ENCODE measurements around the gene HAAO. TPM values are rescaled to one million over a fixed set of nuclear protein-coding genes. Genes with fewer than 3 reads are reported as not detected.

Gene HAAO
- total and polyA plus RNA-seq, 2 donors (not counting 1 experiment from before 2014, with no cell fraction given): 6.4 to 17.6 TPM

GRCh38 chr2:42787424-42787787, 5.0 kb downstream of the HAAO start:
- no peak for ATAC-seq (ENCODE audit: low read depth)
- no peak for DNase-seq
- no peak overlapping the region for H3K9ac ChIP-seq (ENCODE audit: low read length)
- no peak overlapping the region for H2AFZ ChIP-seq (ENCODE audit: insufficient read depth, low read depth, low read length, poor library complexity, severe bottlenecking)
- no peaks in the 10 kb centered on the region for H3K36me3 ChIP-seq (replicated peaks in 1 of 2; ENCODE audit: control extremely low read depth in 1 of 2, control insufficient read depth in 1 of 2, extremely low read depth in 1 of 2, insufficient read depth in 2 of 2, low read length in 1 of 2)
- peaks cover 29% of the 10 kb centered on the region for H3K79me2 ChIP-seq (ENCODE audit: control insufficient read depth, insufficient read depth, low read length)
- Mint-ChIP-seq H3K4me1 (peaks cover 14% of the 10 kb centered on the region), H3K9me3 (ENCODE audit: insufficient read depth) (no peaks in the 10 kb centered on the region), H3K27me3 (no peaks in the 10 kb centered on the region), H3K27ac (no peak overlapping the region), H3K4me3 (no peak overlapping the region)
- no peaks in the 10 kb centered on the region for H3K27me3 ChIP-seq (replicated peaks in 1 of 4; ENCODE audit: control extremely low read depth in 1 of 4, control insufficient read depth in 3 of 4, insufficient read depth in 4 of 4, low read length in 3 of 4)
- no peak for TF ChIP-seq CTCF (IDR thresholded peaks at IDR 0.05)
- no peak for TF ChIP-seq EZH2 (IDR thresholded peaks at IDR 0.05; ENCODE audit: borderline replicate concordance, insufficient read depth, low read depth, low read length, poor library complexity, severe bottlenecking)
- H3K4me1 ChIP-seq (ENCODE audit: control insufficient read depth in 2 of 2, insufficient read depth in 2 of 2, low read length in 2 of 2): peaks cover 6 to 11% of the 10 kb centered on the region in 2 donors
- H3K27ac ChIP-seq (ENCODE audit: low read length in 2 of 2): no peak overlapping the region
- ChIA-PET POLR2A (no interaction called here), CTCF (no interaction called here)
- no peaks in the 10 kb centered on the region for H4K20me1 ChIP-seq (ENCODE audit: control insufficient read depth, insufficient read depth, low read length, poor library complexity, severe bottlenecking)
- no peak overlapping the region for H3K4me3 ChIP-seq (ENCODE audit: control extremely low read depth in 1 of 5, extremely low read depth in 1 of 5, insufficient read depth in 1 of 5, low read depth in 2 of 5, low read length in 4 of 5)
- H3K9me3 ChIP-seq (ENCODE audit: control extremely low read depth in 1 of 3, control insufficient read depth in 2 of 3, insufficient read depth in 1 of 3, low read length in 2 of 3): no peaks in the 10 kb centered on the region
- intact Hi-C loops (cut with micrococcal nuclease): no loop called here
- 92% methylated on average over 2 of the region's 3 CpGs for WGBS (ENCODE audit: insufficient coverage)
- no peak overlapping the region for H3K4me2 ChIP-seq (replicated peaks; ENCODE audit: low read depth, low read length, poor library complexity, severe bottlenecking)

GRCh38 chr2:42786561-42787345, 5.6 kb downstream of the HAAO start:
- Histone ChIP-seq H3K27ac (ENCODE audit: low read length in 2 of 2) (no peak overlapping the region), H3K36me3 (replicated peaks in 1 of 2; ENCODE audit: control extremely low read depth in 1 of 2, control insufficient read depth in 1 of 2, extremely low read depth in 1 of 2, insufficient read depth in 2 of 2, low read length in 1 of 2) (no peaks in the 10 kb centered on the region), H3K4me2 (replicated peaks; ENCODE audit: low read depth, low read length, poor library complexity, severe bottlenecking) (no peak overlapping the region), H3K4me3 (ENCODE audit: control extremely low read depth in 1 of 5, extremely low read depth in 1 of 5, insufficient read depth in 1 of 5, low read depth in 2 of 5, low read length in 4 of 5) (no peak overlapping the region), H3K4me1 (ENCODE audit: control insufficient read depth in 2 of 2, insufficient read depth in 2 of 2, low read length in 2 of 2) (peaks cover 3 to 7% of the 10 kb centered on the region in 2 donors), H3K79me2 (ENCODE audit: control insufficient read depth, insufficient read depth, low read length) (peaks cover 25% of the 10 kb centered on the region), H3K9me3 (ENCODE audit: control extremely low read depth in 1 of 3, control insufficient read depth in 2 of 3, insufficient read depth in 1 of 3, low read length in 2 of 3) (no peaks in the 10 kb centered on the region), H3K9ac (ENCODE audit: low read length) (no peak overlapping the region), H3K27me3 (replicated peaks in 1 of 4; ENCODE audit: control extremely low read depth in 1 of 4, control insufficient read depth in 3 of 4, insufficient read depth in 4 of 4, low read length in 3 of 4) (no peaks in the 10 kb centered on the region), H4K20me1 (ENCODE audit: control insufficient read depth, insufficient read depth, low read length, poor library complexity, severe bottlenecking) (no peaks in the 10 kb centered on the region), H2AFZ (ENCODE audit: insufficient read depth, low read depth, low read length, poor library complexity, severe bottlenecking) (no peak overlapping the region)
- ATAC-seq (ENCODE audit: low read depth) (no peak), DNase-seq (no peak)
- H3K4me1 Mint-ChIP-seq: peaks cover 9% of the 10 kb centered on the region
- no peak for TF ChIP-seq CTCF (IDR thresholded peaks at IDR 0.05)
- no peak for TF ChIP-seq EZH2 (IDR thresholded peaks at IDR 0.05; ENCODE audit: borderline replicate concordance, insufficient read depth, low read depth, low read length, poor library complexity, severe bottlenecking)
- H3K27me3 Mint-ChIP-seq: no peaks in the 10 kb centered on the region
- intact Hi-C loops (cut with micrococcal nuclease): no loop called here
- no peaks in the 10 kb centered on the region for H3K9me3 Mint-ChIP-seq (ENCODE audit: insufficient read depth)
- no peak overlapping the region for H3K27ac Mint-ChIP-seq
- POLR2A ChIA-PET: interaction anchor here (0.5 kb wide), 1 partner anchor 25 kb away, joined by 5 read pairs; no protein-coding TSS in a partner anchor
- no peak overlapping the region for H3K4me3 Mint-ChIP-seq
- 88% methylated on average over 12 of the region's 15 CpGs for WGBS (ENCODE audit: insufficient coverage)
- CTCF ChIA-PET: interaction anchor here (0.5 kb wide), 1 partner anchor 161 kb away, joined by 3 read pairs; no protein-coding TSS in a partner anchor

Measured in B cell (primary cell).